GM19193 (cell line): ENCODE measurements around the gene POLD2.

Source experiments
- POLR2A ChIP-seq: IDR thresholded peaks from 4 replicates; pipeline ENCODE4 v1.6.1; 2011; ENCODE audit not compliant: insufficient read depth, insufficient read length; ENCODE audit errors: extremely low read depth

POLD2 gene

GRCh38 chr7:44123190-44124003 is at the start of gene POLD2:
POLD2 (minus strand) TSS chr7:44123548; CDS start chr7:44122053, 1,495 bp downstream.
- TF ChIP-seq POLR2A, result peak; percentile 68

DNA sequence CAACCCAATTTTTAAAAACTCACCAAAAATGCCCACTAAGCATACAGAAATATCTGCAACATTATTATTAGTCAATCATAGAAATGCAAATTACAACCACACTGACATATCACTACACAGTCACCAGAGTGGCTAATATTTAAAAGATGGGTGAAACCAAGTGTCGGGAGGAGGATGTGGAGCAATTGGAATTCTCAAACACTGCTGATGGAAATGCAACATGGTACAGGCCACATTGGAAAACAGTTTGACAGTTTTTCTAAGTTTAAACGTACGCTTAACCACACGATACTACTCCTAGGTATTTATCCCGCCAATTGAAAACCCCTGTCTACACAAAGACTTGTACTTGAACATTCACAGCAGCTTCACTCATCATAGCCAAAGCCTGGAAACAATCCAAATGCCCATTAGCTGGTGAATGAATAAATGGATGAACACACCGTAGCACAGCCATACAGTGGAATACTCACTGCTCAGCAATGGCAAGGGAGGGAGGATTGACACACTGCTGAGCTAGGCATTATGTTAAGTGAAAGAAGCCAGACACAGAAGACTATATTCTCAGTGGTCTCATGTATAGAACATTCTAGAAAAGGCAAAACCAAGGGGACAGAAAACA is 49.6 kb upstream of the POLD2 start:
- TF ChIP-seq POLR2A, result no peak

DNA sequence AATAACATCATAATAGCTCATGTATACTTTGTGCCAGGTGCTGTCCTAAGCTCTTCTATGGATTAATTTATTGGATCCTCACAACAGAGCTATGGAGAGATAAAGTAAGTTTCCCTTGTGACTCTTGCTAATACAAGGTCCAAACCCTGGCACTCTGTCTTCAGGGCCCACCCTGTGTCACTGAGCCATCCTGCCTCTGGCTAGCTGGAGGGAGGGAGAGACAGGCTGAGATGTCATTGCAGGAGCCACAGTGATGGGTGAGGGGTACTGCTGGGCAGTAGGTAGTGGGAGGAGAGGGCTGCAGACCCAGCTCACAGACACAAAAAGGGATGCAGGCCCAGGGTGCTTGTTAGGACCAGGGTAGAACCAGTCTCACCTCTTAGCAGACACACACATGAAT is 49.0 kb upstream of the POLD2 start:
- TF ChIP-seq POLR2A, result no peak

GRCh38 chr7:44167920-44168319 is 44.6 kb upstream of the POLD2 start:
- no peak for TF ChIP-seq POLR2A

DNA sequence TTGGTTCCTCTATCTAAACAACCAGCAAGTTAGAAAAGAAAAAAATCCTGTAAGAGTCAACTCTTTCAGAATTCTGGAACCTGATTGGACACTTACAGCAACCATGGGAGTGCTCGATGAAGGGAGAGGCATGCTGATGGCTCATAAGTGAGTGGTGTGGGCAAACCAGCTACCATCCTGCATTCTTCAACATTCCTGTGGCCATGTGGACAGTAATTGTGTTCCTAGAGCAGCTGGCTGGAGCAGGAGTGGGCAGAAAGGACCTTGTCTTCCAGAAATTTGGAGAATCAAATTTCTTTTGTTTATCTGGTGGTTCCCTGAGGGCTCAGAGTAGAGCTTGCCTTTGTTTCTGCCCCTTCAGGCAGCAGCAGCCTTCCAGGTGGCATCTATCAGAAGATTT is 40.2 kb upstream of the POLD2 start:
- TF ChIP-seq POLR2A, result no peak

DNA sequence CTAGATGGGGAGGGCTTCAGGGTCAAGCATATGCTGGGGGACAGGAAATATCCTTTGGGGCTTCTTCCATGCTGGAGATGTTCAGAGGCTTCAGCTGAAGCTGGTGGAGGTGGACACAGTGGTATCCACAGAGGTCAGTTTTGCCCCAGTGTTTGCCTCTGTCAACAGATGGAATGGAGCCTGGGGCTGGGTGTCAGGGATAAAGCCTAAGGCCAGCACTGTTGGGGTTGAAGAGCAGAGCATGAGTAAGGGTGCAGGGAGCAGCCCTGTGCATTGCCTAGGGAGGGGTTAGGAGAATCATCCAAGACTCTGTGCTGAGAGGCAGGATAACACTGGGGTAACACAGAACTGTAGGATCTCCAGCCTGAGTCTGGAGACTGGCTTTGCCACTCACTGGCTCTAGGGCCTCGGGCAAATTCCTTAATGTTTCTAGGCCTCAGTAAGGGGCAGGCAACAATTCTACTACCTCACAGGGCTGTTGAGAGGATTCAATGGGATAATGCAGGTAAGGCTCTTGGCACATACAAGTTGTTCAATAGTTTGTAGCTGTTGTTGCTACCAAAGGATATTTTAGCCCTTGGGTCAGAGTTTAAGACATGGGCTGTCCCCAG is 39.5 kb upstream of the POLD2 start:
- TF ChIP-seq POLR2A, result no peak

DNA sequence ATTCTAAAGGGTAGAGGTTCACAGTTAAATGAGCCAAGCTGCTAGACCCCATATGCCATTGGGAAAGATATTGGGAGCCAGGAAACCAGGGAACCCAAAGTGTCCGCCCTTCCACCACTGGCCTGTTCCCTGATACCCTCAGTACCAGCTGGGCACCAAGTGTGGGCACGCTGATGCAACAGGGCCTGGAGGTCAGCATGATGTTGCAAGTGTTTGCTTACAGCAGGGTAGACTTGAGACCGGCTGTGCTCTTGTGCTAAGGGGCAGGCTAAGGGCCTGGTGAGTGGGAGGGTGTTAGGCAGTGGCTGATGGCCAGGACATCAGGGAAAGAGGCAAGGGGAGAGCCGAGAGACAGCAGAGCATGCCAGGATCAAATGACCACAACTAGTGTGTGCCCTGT is 38.8 kb upstream of the POLD2 start:
- TF ChIP-seq POLR2A, result no peak

DNA sequence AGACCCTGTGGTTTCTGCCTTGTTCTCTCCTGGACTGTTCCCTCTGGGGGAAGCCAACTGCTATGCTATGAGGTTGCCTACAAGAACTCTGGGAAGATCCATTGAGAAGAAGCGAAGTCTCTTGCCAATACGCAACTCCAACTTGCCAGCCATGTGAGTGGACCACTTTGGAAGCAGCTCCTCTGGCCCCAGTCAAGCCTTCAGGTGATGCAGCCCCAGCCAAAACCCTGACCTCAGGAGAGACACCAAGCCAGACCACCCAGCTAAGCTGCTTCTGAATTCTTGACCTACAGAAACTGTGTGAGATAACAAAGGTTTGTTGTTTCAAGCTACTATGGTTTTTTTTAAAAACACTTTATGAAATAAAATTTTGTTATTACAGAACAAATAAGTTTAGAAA is 38.0 kb upstream of the POLD2 start:
- no peak for TF ChIP-seq POLR2A

GRCh38 chr7:44159824-44160630 is 36.7 kb upstream of the POLD2 start:
- TF ChIP-seq POLR2A, result no peak

GRCh38 chr7:44158873-44159631 is 35.7 kb upstream of the POLD2 start:
- TF ChIP-seq POLR2A, result no peak

DNA sequence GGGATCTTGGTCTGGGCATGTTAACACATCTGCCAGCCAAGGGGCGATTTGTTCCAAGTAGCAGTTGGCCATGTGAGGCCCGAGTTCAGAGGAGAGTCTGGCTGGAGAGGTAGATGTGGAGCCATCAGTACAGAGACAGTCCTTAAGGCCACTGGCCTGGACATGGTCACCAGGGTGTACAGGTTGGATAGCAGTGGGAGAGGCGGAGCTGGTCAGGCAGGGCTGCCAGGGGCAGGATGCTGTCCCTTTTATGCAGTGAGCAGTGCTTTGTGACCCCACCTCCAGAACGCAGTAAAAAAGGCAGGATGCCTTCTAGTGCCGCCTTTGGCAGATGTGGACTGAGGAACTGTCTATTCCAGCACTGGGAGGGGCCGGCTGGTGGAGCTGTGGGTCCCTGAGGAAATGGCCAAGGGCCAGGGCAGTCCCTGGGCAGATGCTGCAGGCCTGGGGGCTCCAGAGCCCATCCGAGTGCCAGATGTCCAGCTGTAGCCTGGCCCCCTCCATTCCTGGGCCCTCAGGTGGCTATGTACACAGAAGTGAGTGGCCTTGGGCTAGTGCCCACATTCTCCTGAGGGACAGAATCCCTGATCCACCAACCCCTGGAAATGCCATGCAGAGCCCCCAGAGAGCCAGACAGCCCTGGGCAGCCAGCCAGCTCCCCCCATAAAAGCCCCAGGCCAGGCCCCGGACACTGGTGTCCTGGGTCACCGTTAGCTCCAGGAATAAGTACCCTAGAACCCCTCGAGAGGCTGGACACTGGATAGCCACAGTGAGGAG is 34.9 kb upstream of the POLD2 start:
- no peak for TF ChIP-seq POLR2A

DNA sequence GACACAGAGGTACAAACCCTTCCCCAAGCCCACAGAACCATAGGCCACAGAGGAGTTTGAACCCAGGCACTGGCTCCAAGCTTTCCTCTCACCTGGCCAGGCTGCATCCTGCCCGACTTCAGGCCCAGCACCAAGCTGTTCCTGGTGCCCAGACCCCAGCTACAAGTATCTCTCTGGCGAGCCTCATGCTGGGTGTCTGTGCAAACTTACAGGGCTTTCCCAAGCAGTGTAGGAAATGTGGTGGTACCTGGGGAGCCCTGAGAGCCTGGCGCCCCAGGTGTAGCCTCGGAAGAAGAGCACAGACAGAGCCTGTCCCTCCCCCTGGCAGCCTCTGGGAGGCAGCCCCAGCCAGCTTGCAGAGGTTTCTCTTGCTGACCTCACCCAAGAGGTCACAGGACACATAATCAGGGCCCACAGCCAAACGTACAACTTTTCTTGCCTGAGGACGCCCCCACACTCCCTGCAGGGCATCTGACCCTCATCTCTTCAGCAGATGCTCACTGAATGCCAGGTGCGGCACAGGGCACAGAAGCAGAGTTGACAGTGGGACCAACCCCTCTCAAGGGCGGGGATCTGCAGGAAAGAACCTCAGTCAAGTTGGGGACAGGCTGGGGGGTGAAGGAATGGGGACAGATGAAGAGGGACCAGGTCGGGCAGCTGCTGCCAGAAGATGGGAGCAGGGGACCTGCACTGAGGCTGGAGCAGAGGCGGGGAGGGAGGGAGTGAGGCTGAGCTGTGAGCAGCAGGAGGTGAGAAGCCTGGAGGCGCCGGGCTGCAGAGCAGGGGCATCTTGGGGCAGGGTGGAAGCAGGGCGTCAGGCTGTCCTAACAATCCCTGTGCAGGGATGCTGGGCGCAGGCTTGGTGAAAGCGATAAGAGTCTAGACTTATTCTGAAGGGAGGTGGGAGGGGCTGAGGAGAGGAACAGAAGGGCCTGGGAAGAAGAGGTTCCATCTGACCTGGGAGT is 34.0 kb upstream of the POLD2 start:
- TF ChIP-seq POLR2A, result no peak
